Upper lobe of left lung (tissue), 6 donors: ENCODE measurements around the gene SLIRP. TPM values are rescaled to one million over a fixed set of nuclear protein-coding genes. Genes with fewer than 3 reads are reported as not detected.
A peak's percentile ranks its signal among the peaks of the same experiment; 100 is the strongest.
"Not testable (repeated sequence)": the region's sequence is repeated elsewhere in the genome, so short reads cannot be mapped to it uniquely, and the experiment has no call there.

Experiments used
- ATAC-seq, 2 donors: fragments of 200-7000 bp; cut with Tn5 transposase; one replicate each; pipeline ENCODE4 v1.9.1; 2022; ENCODE audit warnings: mild to moderate bottlenecking in 2 of 2, moderate library complexity in 2 of 2; ENCODE audit not compliant: low FRiP score in 2 of 2
- DNase-seq, 2 donors: peaks; one replicate each; pipeline ENCODE4 v3.0.0-alpha.2; 2019 to 2020
- H3K27ac ChIP-seq, 4 donors: fragments of 200-600 bp; sonication (generic); one replicate each; pipeline ENCODE4 v1.5.1; 2016 to 2019
- H3K27me3 ChIP-seq, 4 donors: fragments of 200-600 bp; sonication (generic); one replicate each; pipeline ENCODE4 v1.5.1; 2017 to 2019
- H3K36me3 ChIP-seq, 4 donors: fragments of 200-600 bp; sonication (generic); one replicate each; pipeline ENCODE4 v1.5.1; 2016 to 2019
- H3K4me1 ChIP-seq, 4 donors: fragments of 200-600 bp; sonication (generic); one replicate each; pipeline ENCODE4 v1.5.1; 2018 to 2019
- H3K4me3 ChIP-seq, 4 donors: fragments of 200-600 bp; sonication (generic); one replicate each; pipeline ENCODE4 v1.5.1; 2017 to 2019; ENCODE audit warnings: mild to moderate bottlenecking in 2 of 4, moderate library complexity in 1 of 4
- H3K9me3 ChIP-seq, 4 donors: fragments of 200-600 bp; sonication (generic); one replicate each; pipeline ENCODE4 v1.5.1; 2018 to 2019
- CTCF ChIP-seq, 6 experiments: fragments of 450-650 bp in 4 of 6; fragments of 200-600 bp in 2 of 6; sonication (generic) in 2 of 6; IDR thresholded peaks; one replicate each; pipeline ENCODE4 v1.5.1; 2016 to 2019; ENCODE audit warnings: antibody characterized with exemption in 6 of 6
- EP300 ChIP-seq, 4 donors: sonication (generic); formaldehyde crosslinking; IDR thresholded peaks; one replicate each; pipeline ENCODE4 v1.5.1; 2017; ENCODE audit warnings: antibody characterized with exemption in 4 of 4, control low read depth in 2 of 4
- POLR2A ChIP-seq, 4 donors: fragments of 450-650 bp; IDR thresholded peaks; one replicate each; pipeline ENCODE4 v1.5.1; 2016 to 2017; ENCODE audit warnings: antibody characterized with exemption in 4 of 4, mild to moderate bottlenecking in 2 of 4
- POLR2AphosphoS5 ChIP-seq, 2 donors: sonication (generic); formaldehyde crosslinking; IDR thresholded peaks; one replicate each; pipeline ENCODE4 v1.5.1; 2017; ENCODE audit warnings: antibody characterized with exemption in 2 of 2
- WGBS, 2 donors: methylation state at CpG; one replicate each; pipeline ENCODE4 v1.1.5; 2017 to 2018; 5-methylcytosine and 5-hydroxymethylcytosine counted together
- total RNA-seq, 6 donors: library from RNA; depleted of rRNA in 4 of 6; stranded (reverse); fragments of >200 nt in 4 of 6; gene quantifications; one replicate each; pipeline versions ENCODE4 v1.1.0 to v1.2.1, GENCODE V29; 2016 to 2021
- donor health status: DM: no; HTN: no; CAD: no; lungs with moderate emphysema.
- donor health status: DM: no; HTN: yes; CAD: no; lungs with severe emphysema.

The SLIRP gene
- total RNA-seq, 6 donors from 2014 or later = 38.6 to 109 (median 60.3) TPM

GRCh38 chr14:77730976-77731497 lies 23.1 kb downstream of the SLIRP start:
- Histone ChIP-seq H3K4me1 (no peaks in the 10 kb centered on the region), H3K4me3 (no peak overlapping the region), H3K36me3 (peaks cover 52 to 100% (median 81%) of the 10 kb centered on the region in 4 donors), H3K27ac (no peak overlapping the region), H3K27me3 (no peaks in the 10 kb centered on the region), H3K9me3 (no peaks in the 10 kb centered on the region)
- ATAC-seq (no peak), DNase-seq (no peak)
- 77 to 79% methylated on average over 3 of the region's 3 CpGs for WGBS, 2 donors
- TF ChIP-seq POLR2A (IDR thresholded peaks at IDR 0.05) (no peak), POLR2AphosphoS5 (IDR thresholded peaks at IDR 0.05) (no peak), CTCF (IDR thresholded peaks at IDR 0.05) (no peak), EP300 (IDR thresholded peaks at IDR 0.05) (no peak)

DNA sequence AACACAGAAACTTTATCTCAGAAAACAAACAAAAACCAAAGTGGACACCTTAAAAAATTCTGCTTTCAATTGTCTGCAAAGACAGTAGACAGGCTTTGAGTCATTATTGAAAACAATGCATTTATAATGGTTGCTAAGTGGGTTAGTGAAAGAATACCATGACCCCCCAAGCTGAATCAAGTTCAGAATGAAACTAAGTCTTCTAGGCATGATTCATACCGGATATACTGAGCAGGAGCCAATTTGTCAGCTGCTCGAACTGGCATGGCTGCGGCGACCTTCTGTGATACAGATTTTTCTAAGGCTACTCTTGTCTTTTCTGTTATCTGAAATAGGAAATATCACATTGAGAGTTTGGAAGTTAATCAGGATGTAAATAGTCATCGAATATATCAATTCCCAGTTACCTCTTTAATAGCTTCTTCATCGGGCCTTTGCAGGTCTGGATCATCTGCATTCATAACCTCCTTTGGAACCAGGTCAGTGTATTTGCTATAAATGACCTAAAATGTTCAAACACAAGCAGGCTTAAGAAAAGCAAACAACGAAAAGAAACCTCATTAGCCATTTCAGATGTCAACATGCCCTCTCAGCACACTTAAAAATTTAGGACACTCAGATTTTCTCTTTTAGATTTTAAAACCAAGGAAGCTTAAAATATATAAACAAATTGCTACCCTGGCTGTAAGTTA lies 30.8 kb downstream of the SLIRP start:
- Histone ChIP-seq H3K27ac (peak overlapping the region in 1 of 4 donors; percentile 10), H3K9me3 (no peaks in the 10 kb centered on the region), H3K36me3 (peaks cover 30 to 80% (median 56%) of the 10 kb centered on the region in 4 donors), H3K4me1 (peaks cover 3 to 7% (median 5%) of the 10 kb centered on the region in 4 donors), H3K4me3 (no peak overlapping the region), H3K27me3 (no peaks in the 10 kb centered on the region)
- ATAC-seq (no peak), DNase-seq (no peak)
- TF ChIP-seq EP300 (IDR thresholded peaks at IDR 0.05) = no peak
- 68 to 72% methylated on average over 7 of the region's 7 CpGs for WGBS, 2 donors

GRCh38 chr14:77741438-77741837 lies 33.5 kb downstream of the SLIRP start:
- H3K27me3 ChIP-seq = no peaks in the 10 kb centered on the region
- no peak overlapping the region for H3K27ac ChIP-seq
- H3K9me3 ChIP-seq = no peaks in the 10 kb centered on the region
- peaks cover 11 to 71% (median 37%) of the 10 kb centered on the region in 4 donors for H3K36me3 ChIP-seq
- WGBS, 2 donors = 80 to 83% methylated on average over 2 of the region's 2 CpGs
- TF ChIP-seq CTCF (IDR thresholded peaks at IDR 0.05) = no peak
- TF ChIP-seq POLR2A (IDR thresholded peaks at IDR 0.05) = no peak
- no peak for TF ChIP-seq EP300 (IDR thresholded peaks at IDR 0.05)
- no peak for TF ChIP-seq POLR2AphosphoS5 (IDR thresholded peaks at IDR 0.05)
- H3K4me1 ChIP-seq = peaks cover 3 to 9% (median 5%) of the 10 kb centered on the region in 4 donors
- DNase-seq (no peak), ATAC-seq (no peak)
- no peak overlapping the region for H3K4me3 ChIP-seq

- peaks cover 0 to 2% (median 0%) of the 10 kb centered on the region in 4 donors for H3K4me1 ChIP-seq
- no peaks in the 10 kb centered on the region for H3K9me3 ChIP-seq
- peaks cover 17 to 78% (median 43%) of the 10 kb centered on the region in 4 donors for H3K36me3 ChIP-seq
- ATAC-seq = no peak
- no peak for TF ChIP-seq EP300 (IDR thresholded peaks at IDR 0.05)
- TF ChIP-seq POLR2AphosphoS5 (IDR thresholded peaks at IDR 0.05) = no peak
- no peak for TF ChIP-seq CTCF (IDR thresholded peaks at IDR 0.05)
- TF ChIP-seq POLR2A (IDR thresholded peaks at IDR 0.05) = no peak
- H3K27ac ChIP-seq = no peak overlapping the region
- no peak overlapping the region for H3K4me3 ChIP-seq
- no peak for DNase-seq
- no peaks in the 10 kb centered on the region for H3K27me3 ChIP-seq
- WGBS, 2 donors = 53 to 69% methylated on average over 4 of the region's 4 CpGs
Measured at GRCh38 chr14:77746064-77746702, 38.3 kb downstream of the SLIRP start.

DNA sequence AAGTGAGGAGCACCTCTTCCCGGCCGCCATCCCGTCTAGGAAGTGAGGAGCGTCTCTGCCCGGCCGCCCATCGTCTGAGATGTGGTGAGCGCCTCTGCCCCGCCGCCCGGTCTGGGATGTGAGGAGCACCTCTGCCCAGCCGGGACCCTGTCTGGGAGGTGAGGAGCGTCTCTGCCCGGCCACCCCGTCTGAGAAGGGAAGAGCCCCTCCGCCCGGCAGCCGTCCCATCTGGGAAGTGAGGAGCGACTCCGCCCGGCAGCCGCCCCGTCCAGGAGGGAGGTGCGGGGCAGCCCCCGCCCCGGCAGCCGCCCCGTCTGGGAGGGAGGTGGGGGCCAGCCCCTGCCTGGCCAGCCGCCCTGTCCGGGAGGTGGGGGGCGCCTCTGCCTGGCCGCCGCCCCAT lies 39.5 kb downstream of the SLIRP start:
- not testable (repeated sequence) for H3K4me3 ChIP-seq, H3K27me3 ChIP-seq, H3K4me1 ChIP-seq, H3K27ac ChIP-seq, ATAC-seq, H3K9me3 ChIP-seq
- WGBS, 2 donors = 91 to 100% methylated on average over 4 to 11 of the region's 33 CpGs
- H3K36me3 ChIP-seq = peaks cover 17 to 81% (median 44%) of the 10 kb centered on the region in 4 donors
- peak in 1 of 2 donors; percentile 64 for DNase-seq
